Breast epithelium (tissue), 3 donors: Measurements from ENCODE around the gene ORM2.
"Not testable (repeated sequence)": the region's sequence is repeated elsewhere in the genome, so short reads cannot be mapped to it uniquely, and the experiment has no call there.

ENCODE experiments used
- POLR2A ChIP-seq: fragments of 450-650 bp; IDR thresholded peaks from one replicate; pipeline ENCODE4 v1.6.1; 2016; ENCODE audit warnings: antibody characterized with exemption, mild to moderate bottlenecking, moderate library complexity
- POLR2AphosphoS5 ChIP-seq, 3 donors: sonication (generic); formaldehyde crosslinking; IDR thresholded peaks; one replicate each; pipeline ENCODE4 v1.6.1; 2017; ENCODE audit warnings: antibody characterized with exemption in 3 of 3
- TF ChIP-seq, protein P1 (sequence below), 3 donors: fragments of 450-650 bp; IDR thresholded peaks; one replicate each; pipeline ENCODE4 v1.5.1; 2016 to 2017; ENCODE audit warnings: antibody characterized with exemption in 3 of 3, mild to moderate bottlenecking in 3 of 3, moderate library complexity in 3 of 3

DNA sequence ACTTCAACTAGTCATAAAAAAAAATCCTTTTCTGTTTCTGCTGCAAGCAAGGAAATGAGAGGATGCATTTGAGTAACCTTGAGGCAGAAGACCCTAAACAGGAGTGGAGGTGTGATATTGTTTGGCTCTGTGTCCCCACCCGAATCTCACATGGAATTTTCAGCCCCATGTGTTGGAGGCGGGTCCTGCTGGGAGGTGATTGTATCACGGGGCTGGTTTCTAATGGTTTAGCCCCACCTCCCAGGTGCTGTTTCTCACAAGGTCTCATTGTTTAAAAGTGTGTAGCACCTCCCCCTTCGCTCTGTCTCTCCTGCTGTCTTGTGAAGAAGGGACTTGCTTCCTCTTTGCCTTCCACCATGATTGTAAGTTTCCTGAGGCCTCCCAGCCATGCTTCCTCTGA is 4.0 kb downstream of the ORM2 start:
- TF ChIP-seq, protein P1, sequence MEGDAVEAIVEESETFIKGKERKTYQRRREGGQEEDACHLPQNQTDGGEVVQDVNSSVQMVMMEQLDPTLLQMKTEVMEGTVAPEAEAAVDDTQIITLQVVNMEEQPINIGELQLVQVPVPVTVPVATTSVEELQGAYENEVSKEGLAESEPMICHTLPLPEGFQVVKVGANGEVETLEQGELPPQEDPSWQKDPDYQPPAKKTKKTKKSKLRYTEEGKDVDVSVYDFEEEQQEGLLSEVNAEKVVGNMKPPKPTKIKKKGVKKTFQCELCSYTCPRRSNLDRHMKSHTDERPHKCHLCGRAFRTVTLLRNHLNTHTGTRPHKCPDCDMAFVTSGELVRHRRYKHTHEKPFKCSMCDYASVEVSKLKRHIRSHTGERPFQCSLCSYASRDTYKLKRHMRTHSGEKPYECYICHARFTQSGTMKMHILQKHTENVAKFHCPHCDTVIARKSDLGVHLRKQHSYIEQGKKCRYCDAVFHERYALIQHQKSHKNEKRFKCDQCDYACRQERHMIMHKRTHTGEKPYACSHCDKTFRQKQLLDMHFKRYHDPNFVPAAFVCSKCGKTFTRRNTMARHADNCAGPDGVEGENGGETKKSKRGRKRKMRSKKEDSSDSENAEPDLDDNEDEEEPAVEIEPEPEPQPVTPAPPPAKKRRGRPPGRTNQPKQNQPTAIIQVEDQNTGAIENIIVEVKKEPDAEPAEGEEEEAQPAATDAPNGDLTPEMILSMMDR (IDR thresholded peaks at IDR 0.05) = not testable (repeated sequence)
- not testable (repeated sequence) for TF ChIP-seq POLR2AphosphoS5 (IDR thresholded peaks at IDR 0.05); POLR2A
